ENCODE measurements around the gene IKZF2.

DNA sequence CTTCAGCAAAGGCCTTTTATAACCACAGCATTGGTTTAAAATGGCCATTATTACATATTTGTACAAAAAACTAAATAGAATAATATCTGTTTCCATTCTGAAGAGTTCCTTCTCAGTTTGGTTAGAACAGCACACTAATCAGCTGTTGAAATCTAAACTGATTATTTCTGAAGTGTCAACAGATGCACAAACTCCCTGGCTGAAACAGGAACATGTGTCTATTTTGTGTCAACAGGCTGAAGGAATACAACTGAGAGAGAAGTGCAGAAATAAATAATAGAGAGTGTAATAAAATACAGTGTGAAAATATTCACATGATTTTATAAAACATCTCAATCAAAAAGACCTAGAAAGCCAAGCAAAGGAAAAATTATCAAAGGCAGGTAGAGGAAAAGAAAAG lies 29.7 kb downstream of the IKZF2 start:
- TF ChIP-seq, protein P1, sequence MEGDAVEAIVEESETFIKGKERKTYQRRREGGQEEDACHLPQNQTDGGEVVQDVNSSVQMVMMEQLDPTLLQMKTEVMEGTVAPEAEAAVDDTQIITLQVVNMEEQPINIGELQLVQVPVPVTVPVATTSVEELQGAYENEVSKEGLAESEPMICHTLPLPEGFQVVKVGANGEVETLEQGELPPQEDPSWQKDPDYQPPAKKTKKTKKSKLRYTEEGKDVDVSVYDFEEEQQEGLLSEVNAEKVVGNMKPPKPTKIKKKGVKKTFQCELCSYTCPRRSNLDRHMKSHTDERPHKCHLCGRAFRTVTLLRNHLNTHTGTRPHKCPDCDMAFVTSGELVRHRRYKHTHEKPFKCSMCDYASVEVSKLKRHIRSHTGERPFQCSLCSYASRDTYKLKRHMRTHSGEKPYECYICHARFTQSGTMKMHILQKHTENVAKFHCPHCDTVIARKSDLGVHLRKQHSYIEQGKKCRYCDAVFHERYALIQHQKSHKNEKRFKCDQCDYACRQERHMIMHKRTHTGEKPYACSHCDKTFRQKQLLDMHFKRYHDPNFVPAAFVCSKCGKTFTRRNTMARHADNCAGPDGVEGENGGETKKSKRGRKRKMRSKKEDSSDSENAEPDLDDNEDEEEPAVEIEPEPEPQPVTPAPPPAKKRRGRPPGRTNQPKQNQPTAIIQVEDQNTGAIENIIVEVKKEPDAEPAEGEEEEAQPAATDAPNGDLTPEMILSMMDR (IDR thresholded peaks at IDR 0.05; ENCODE audit: extremely low read depth in 1 of 2, insufficient read depth in 1 of 2, low read depth in 1 of 2, low read length in 2 of 2), result no peak
- TF ChIP-seq EZH2 (IDR thresholded peaks at IDR 0.05; ENCODE audit: borderline replicate concordance, low read depth, low read length, severe bottlenecking), result no peak
- no peak for TF ChIP-seq POLR2A (IDR thresholded peaks at IDR 0.05; ENCODE audit: low read depth, low read length)
- TF ChIP-seq JUN (IDR thresholded peaks at IDR 0.05; ENCODE audit: borderline replicate concordance, insufficient read depth, insufficient read length, low read depth), result no peak
- TF ChIP-seq, protein P2, sequence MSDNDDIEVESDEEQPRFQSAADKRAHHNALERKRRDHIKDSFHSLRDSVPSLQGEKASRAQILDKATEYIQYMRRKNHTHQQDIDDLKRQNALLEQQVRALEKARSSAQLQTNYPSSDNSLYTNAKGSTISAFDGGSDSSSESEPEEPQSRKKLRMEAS (IDR thresholded peaks at IDR 0.05; ENCODE audit: insufficient read depth, insufficient read length), result no peak
- TF ChIP-seq FOS (IDR thresholded peaks at IDR 0.05; ENCODE audit: borderline replicate concordance, insufficient read depth, low read length), result no peak
- no peak for TF ChIP-seq POLR2AphosphoS5 (IDR thresholded peaks at IDR 0.05; ENCODE audit: insufficient read depth, low read depth, low read length)
- TF ChIP-seq MYC (IDR thresholded peaks at IDR 0.05; ENCODE audit: low read depth, low read length), result no peak
- TF ChIP-seq GATA2 (IDR thresholded peaks at IDR 0.05; ENCODE audit: insufficient read depth, insufficient read length, low read depth, low read length), result no peak

Measured in endothelial cell of umbilical vein (primary cell).